HG03039 (cell line): ENCODE measurements around the gene RBM23.
"Not testable (repeated sequence)": the region's sequence is repeated elsewhere in the genome, so short reads cannot be mapped to it uniquely, and the experiment has no call there.

Experiments
- ATAC-seq: cut with Tn5 transposase; IDR thresholded peaks from one replicate; pipeline ENCODE4 v1.9.1; 2021; ENCODE audit warnings: mild to moderate bottlenecking, moderate library complexity; ENCODE audit not compliant: unreplicated experiment

The RBM23 gene

DNA sequence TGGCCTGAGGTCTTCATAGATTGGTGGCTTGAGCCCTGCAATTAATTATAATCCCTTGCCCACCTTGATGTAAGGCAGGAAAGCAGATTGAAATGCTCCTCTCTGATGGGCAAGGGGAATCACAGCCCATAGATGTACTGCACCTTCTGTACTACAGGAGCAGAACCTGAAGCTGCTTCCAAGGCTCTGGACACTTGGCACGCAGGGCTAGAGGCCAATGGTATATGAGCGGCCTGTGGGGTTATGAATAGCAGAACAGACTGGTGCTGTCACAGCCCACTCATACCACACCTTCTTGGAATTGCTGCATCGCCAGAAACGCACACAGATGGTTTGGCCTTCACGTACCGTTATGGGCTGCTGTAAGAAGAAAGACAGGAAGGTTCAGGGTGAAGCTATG, 1.7 kb upstream of the RBM23 start:
- no peak for ATAC-seq

GRCh38 chr14:22919601-22919921, 612 bp upstream of the RBM23 start:
- no peak for ATAC-seq

- ATAC-seq, result no peak
Observed at GRCh38 chr14:22915886-22916521, 2.9 kb downstream of the RBM23 start.

GRCh38 chr14:22914836-22915235, 4.1 kb downstream of the RBM23 start:
- not testable (repeated sequence) for ATAC-seq

GRCh38 chr14:22910916-22911315, 8.0 kb downstream of the RBM23 start:
- ATAC-seq, result no peak

GRCh38 chr14:22908601-22909000, 10.3 kb downstream of the RBM23 start:
- no peak for ATAC-seq

- ATAC-seq, result no peak
Observed at GRCh38 chr14:22907429-22907828, 11.5 kb downstream of the RBM23 start.

GRCh38 chr14:22906073-22906472, 12.9 kb downstream of the RBM23 start:
- no peak for ATAC-seq

GRCh38 chr14:22905627-22906026, 13.3 kb downstream of the RBM23 start:
- ATAC-seq, result no peak

GRCh38 chr14:22903742-22904087, 15.2 kb downstream of the RBM23 start:
- ATAC-seq, result no peak

GRCh38 chr14:22901799-22902198, 17.1 kb downstream of the RBM23 start:
- no peak for ATAC-seq

- no peak for ATAC-seq
Observed at GRCh38 chr14:22900081-22900799, 18.7 kb downstream of the RBM23 start.

GRCh38 chr14:22898302-22899090, 20.5 kb downstream of the RBM23 start:
- ATAC-seq, result no peak

DNA sequence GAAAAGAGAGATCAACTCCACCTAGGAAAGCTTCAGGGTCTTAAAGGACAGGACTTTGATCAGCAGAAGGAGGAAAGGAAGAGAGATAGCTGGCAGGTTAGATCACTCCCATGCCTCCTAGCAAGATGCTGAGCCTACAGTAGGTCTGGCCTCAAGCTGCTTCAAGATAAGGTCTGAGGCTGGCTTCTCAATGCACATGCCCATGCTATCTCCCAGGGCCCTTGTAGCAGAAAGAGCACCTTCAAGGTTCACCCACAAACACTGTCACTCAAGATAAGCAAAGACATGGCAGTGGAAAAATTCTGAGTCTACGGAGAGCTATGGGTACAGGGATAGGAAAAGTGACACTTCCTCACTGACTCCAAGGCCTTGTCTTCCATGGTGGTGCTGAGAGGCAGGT, 21.6 kb downstream of the RBM23 start:
- ATAC-seq, result no peak

GRCh38 chr14:22896760-22897159, 22.2 kb downstream of the RBM23 start:
- no peak for ATAC-seq

DNA sequence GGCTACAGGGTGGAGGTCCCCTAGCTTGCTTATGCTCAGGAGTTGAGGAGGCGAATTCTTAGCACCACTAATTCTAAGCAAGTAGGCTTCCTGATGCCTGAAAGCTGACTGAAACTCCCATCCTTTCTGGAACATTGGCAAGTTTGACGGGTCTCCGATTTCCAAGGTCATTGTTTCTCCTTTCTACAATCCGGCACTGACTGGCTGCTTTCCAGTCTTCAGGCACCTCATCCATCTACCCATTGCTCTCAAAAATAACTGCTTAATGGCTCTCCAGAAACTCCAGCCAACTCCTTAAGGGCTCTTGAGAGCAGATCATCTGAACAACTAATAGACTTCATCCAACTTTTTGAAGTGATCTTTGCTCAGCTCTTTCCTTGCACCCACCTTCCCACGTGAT, 22.6 kb downstream of the RBM23 start:
- ATAC-seq, result no peak

- no peak for ATAC-seq
Observed at GRCh38 chr14:22895402-22895801, 23.5 kb downstream of the RBM23 start.

DNA sequence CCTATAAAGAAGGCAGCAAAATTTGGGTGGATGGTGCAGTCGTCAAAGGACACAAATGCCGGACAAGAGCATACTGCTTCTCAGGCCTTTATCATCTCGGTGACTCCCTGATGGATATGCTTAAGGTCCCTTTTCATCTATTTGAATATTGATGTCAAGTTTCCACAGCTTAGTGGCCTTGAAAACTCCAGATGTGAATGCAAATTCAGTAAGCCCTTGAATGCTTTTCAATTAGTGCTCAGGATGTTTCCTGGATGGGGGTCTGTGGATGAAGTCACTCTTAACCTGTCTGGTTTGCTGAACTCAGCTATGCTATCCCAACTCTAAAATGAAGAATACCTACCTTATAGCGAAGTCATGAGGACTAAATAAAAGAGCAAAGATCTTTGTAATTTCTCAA, 25.2 kb downstream of the RBM23 start:
- ATAC-seq, result no peak

DNA sequence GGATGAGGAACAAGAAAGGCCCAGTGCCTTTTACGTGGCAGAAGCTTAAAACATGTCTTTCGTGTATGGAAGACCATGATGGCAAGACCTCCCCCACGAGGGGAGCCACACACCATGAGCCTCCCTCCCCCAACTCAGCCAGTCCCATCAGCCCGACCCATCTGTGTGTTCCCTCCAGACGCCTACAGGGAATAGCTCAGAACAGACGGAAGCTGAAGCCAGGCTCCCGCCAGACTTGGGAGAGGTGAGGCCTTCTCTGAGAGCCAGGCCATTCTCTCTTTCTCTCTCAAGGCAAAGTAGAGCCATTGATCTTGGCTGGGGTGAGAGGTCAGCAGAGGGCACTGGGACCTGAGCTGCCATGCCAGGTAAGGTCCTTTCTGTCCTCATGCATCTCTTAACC, 26.5 kb downstream of the RBM23 start:
- no peak for ATAC-seq

DNA sequence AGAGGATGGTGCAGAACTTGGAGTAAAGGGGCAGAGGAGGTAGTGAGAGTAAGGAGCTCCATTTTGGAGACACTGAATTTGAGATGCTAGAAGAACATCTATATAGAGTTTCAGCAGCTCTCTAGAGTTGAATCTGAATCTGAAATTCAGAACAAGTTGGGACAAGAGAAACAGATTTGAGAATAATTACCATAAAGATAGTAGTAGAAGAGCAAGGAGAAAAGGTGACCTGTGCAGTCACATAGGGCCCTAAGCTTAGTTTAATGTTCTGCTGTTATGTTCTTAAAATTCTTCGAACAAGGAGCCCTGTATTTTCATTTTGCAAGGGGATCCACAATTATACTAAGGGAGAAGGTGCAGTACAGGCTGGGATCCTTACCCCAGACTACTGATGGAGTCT, 28.5 kb downstream of the RBM23 start:
- no peak for ATAC-seq

- no peak for ATAC-seq
Observed at GRCh38 chr14:22888662-22889061, 30.3 kb downstream of the RBM23 start.

GRCh38 chr14:22887990-22888378, 31.0 kb downstream of the RBM23 start:
- ATAC-seq, result no peak
